H1 (cell line): Measurements from ENCODE around the gene CYREN. TPM values are rescaled to one million over a fixed set of nuclear protein-coding genes. Genes with fewer than 3 reads are reported as not detected.

Source experiments
- CTCF ChIA-PET: fragments of 300-600 bp; sonication (Branson Sonifier 250); formaldehyde crosslinking; loops from one replicate; lab custom pipeline; 2021; ENCODE audit not compliant: partially characterized antibody; lab: Charles Lee
- POLR2A ChIA-PET: fragments of 300-600 bp; sonication (Branson Sonifier 250); formaldehyde crosslinking; loops from one replicate; lab custom pipeline; 2021; ENCODE audit warnings: inconsistent platforms; ENCODE audit not compliant: partially characterized antibody; lab: Charles Lee
- DNase-seq, 2 experiments: peaks; one replicate each; pipeline versions ENCODE4 v3.0.0 to v3.0.0-alpha.2; 2010 to 2022; ENCODE audit warnings: low spot score in 2 of 2, low read depth in 1 of 2, mixed read lengths in 1 of 2
- FAIRE-seq: peaks from 2 replicates; lab custom pipeline; 2011; peaks lifted over from hg19 to GRCh38; lab: Jason Lieb, UNC
- H2AFZ ChIP-seq: 2 replicates; pipeline ENCODE4 v1.8.1; 2012; ENCODE audit warnings: low read length, inconsistent platforms
- H2AK5ac ChIP-seq: 2 replicates; pipeline ENCODE4 v1.6.1; 2013; ENCODE audit warnings: low read depth, low read length
- H2BK120ac ChIP-seq: replicated peaks from 2 replicates; pipeline ENCODE3; 2013; ENCODE audit warnings: low read depth, low read length, inconsistent platforms
- H2BK12ac ChIP-seq: 2 replicates; pipeline ENCODE4 v1.6.1; 2013; ENCODE audit warnings: low read depth, low read length
- H2BK15ac ChIP-seq: 2 replicates; pipeline ENCODE4 v1.6.1; 2013; ENCODE audit warnings: low read length
- H2BK20ac ChIP-seq: 2 replicates; pipeline ENCODE4 v1.6.1; 2013; ENCODE audit warnings: low read length
- H2BK5ac ChIP-seq: 2 replicates; pipeline ENCODE4 v1.6.1; 2013; ENCODE audit warnings: low read depth, low read length
- H3K14ac ChIP-seq: 2 replicates; pipeline ENCODE4 v1.6.1; 2013; ENCODE audit warnings: inconsistent platforms; ENCODE audit not compliant: insufficient read length
- H3K18ac ChIP-seq: 2 replicates; pipeline ENCODE4 v1.6.1; 2013; ENCODE audit warnings: low read length; ENCODE audit errors: extremely low read depth
- H3K23ac ChIP-seq: 2 replicates; pipeline ENCODE4 v1.6.1; 2013; ENCODE audit warnings: inconsistent platforms; ENCODE audit not compliant: insufficient read length
- H3K23me2 ChIP-seq: 2 replicates; pipeline ENCODE4 v1.6.1; 2013; ENCODE audit warnings: low read depth, low read length
- H3K27ac ChIP-seq: 2 replicates; pipeline ENCODE4 v1.6.1; 2011; ENCODE audit warnings: low read depth, low read length, inconsistent platforms
- H3K27me3 ChIP-seq, 4 experiments: replicated peaks in 1 of 4; 1 replicate in 1 of 4; 2 replicates in 3 of 4; pipeline versions ENCODE4 v1.6.1 to v1.8.1; 2011 to 2013; ENCODE audit warnings: low read length in 3 of 4, mild to moderate bottlenecking in 3 of 4, inconsistent platforms in 2 of 4, mixed read lengths in 2 of 4, moderate library complexity in 1 of 4; ENCODE audit not compliant: control insufficient read depth in 3 of 4, insufficient read depth in 3 of 4; ENCODE audit errors: extremely low read depth in 1 of 4
- H3K36me3 ChIP-seq, 4 experiments: 2 replicates each; pipeline versions ENCODE4 v1.6.1 to v1.8.1; 2011 to 2013; ENCODE audit warnings: mild to moderate bottlenecking in 4 of 4, low read length in 3 of 4, moderate library complexity in 2 of 4, control low read depth in 1 of 4, inconsistent platforms in 1 of 4; ENCODE audit not compliant: insufficient read depth in 4 of 4, control insufficient read depth in 2 of 4
- H3K4ac ChIP-seq: replicated peaks from 2 replicates; pipeline ENCODE3; 2013; ENCODE audit warnings: low read length, low read depth, mixed read lengths, inconsistent platforms; ENCODE audit not compliant: insufficient read length
- H3K4me1 ChIP-seq, 4 experiments: replicated peaks in 1 of 4; 1 replicate in 1 of 4; 2 replicates in 3 of 4; pipeline versions ENCODE4 v1.6.1 to v1.8.1; 2011 to 2013; ENCODE audit warnings: low read length in 3 of 4, inconsistent platforms in 2 of 4, mixed read lengths in 1 of 4; ENCODE audit not compliant: insufficient read depth in 4 of 4, control insufficient read depth in 3 of 4
- H3K4me2 ChIP-seq, 2 experiments: 2 replicates each; pipeline versions ENCODE4 v1.6.1 to v1.8.1; 2011 to 2013; ENCODE audit warnings: low read depth in 2 of 2, low read length in 2 of 2, control low read depth in 1 of 2, inconsistent platforms in 1 of 2, mild to moderate bottlenecking in 1 of 2; ENCODE audit not compliant: insufficient read depth in 1 of 2
- H3K4me3 ChIP-seq, 4 experiments: fragments of 200-600, 300-600 bp in 1 of 4; sonication (generic), shearing (Covaris generic), sonication (Bioruptor Twin) in 1 of 4; 2 replicates each; pipeline versions ENCODE4 v1.5.1 to v1.8.1; 2011 to 2016; ENCODE audit warnings: low read length in 4 of 4, low read depth in 3 of 4, control low read depth in 2 of 4, inconsistent platforms in 2 of 4, mild to moderate bottlenecking in 2 of 4, mixed read lengths in 1 of 4, moderate library complexity in 1 of 4; ENCODE audit not compliant: insufficient read depth in 2 of 4; ENCODE audit errors: extremely low read depth in 1 of 4
- H3K56ac ChIP-seq: replicated peaks from 2 replicates; pipeline ENCODE3; 2013; ENCODE audit warnings: low read depth, mild to moderate bottlenecking, mixed read lengths, low read length, inconsistent platforms; ENCODE audit not compliant: insufficient read length
- H3K79me1 ChIP-seq: 2 replicates; pipeline ENCODE4 v1.6.1; 2013; ENCODE audit warnings: low read depth, low read length, control low read depth
- H3K79me2 ChIP-seq, 2 experiments: 2 replicates each; pipeline versions ENCODE4 v1.6.1 to v1.8.1; 2012 to 2013; ENCODE audit warnings: low read length in 2 of 2, mild to moderate bottlenecking in 2 of 2, inconsistent platforms in 1 of 2; ENCODE audit not compliant: insufficient read depth in 2 of 2, control insufficient read depth in 1 of 2
- H3K9ac ChIP-seq, 4 experiments: replicated peaks in 1 of 4; 1 replicate in 1 of 4; 2 replicates in 3 of 4; pipeline versions ENCODE4 v1.6.1 to v1.8.1; 2011 to 2013; ENCODE audit warnings: low read depth in 3 of 4, low read length in 3 of 4, control low read depth in 2 of 4, mild to moderate bottlenecking in 2 of 4, moderate library complexity in 2 of 4, inconsistent platforms in 1 of 4; ENCODE audit errors: extremely low read depth in 1 of 4
- H3K9me3 ChIP-seq, 2 experiments: 2 replicates each; pipeline versions ENCODE4 v1.6.1 to v1.8.1; 2012 to 2013; ENCODE audit warnings: mild to moderate bottlenecking in 2 of 2, moderate library complexity in 2 of 2, control low read depth in 1 of 2, inconsistent platforms in 1 of 2, low read depth in 1 of 2, low read length in 1 of 2, mixed read lengths in 1 of 2; ENCODE audit not compliant: insufficient read depth in 2 of 2
- H4K20me1 ChIP-seq, 2 experiments: replicated peaks in 1 of 2; 2 replicates each; pipeline versions ENCODE3 to v1.8.1; 2011 to 2013; ENCODE audit warnings: inconsistent platforms in 2 of 2, low read length in 2 of 2, mild to moderate bottlenecking in 1 of 2; ENCODE audit not compliant: insufficient read depth in 2 of 2, control insufficient read depth in 1 of 2
- H4K5ac ChIP-seq: 2 replicates; pipeline ENCODE4 v1.6.1; 2013; ENCODE audit warnings: low read length, low read depth, mixed read lengths, inconsistent platforms; ENCODE audit not compliant: insufficient read length
- H4K8ac ChIP-seq: 2 replicates; pipeline ENCODE4 v1.8.0; 2013; ENCODE audit warnings: mild to moderate bottlenecking, moderate library complexity, low read length, inconsistent platforms; ENCODE audit not compliant: insufficient read depth; ENCODE audit errors: extremely low read depth
- H4K91ac ChIP-seq: replicated peaks from 2 replicates; pipeline ENCODE3; 2013; ENCODE audit warnings: low read length, mixed read lengths, inconsistent platforms; ENCODE audit not compliant: insufficient read length
- ASH2L ChIP-seq: fragments of 200-600, 300-600 bp; sonication (generic); IDR thresholded peaks from one replicate; pipeline ENCODE4 v1.7.1; 2017; ENCODE audit warnings: low read length
- HDAC6 ChIP-seq: IDR thresholded peaks from one replicate; pipeline ENCODE4 v1.7.1; 2012; ENCODE audit warnings: low read depth, mild to moderate bottlenecking, inconsistent platforms, low read length, moderate library complexity
- JUN ChIP-seq: IDR thresholded peaks from 2 replicates; pipeline ENCODE4 v1.6.1; 2011; ENCODE audit warnings: low read depth, mild to moderate bottlenecking, improper control_type of control experiment, low read length
- MAFK ChIP-seq: IDR thresholded peaks from 2 replicates; pipeline ENCODE4 v1.6.1; 2012; ENCODE audit warnings: low read depth, mild to moderate bottlenecking, improper control_type of control experiment, low read length
- POU5F1 ChIP-seq: IDR thresholded peaks from 2 replicates; pipeline ENCODE4 v1.6.1; 2011; ENCODE audit warnings: low read depth, mild to moderate bottlenecking, low read length, moderate library complexity
- RAD21 ChIP-seq, 2 experiments: IDR thresholded peaks in 1 of 2; conservative IDR thresholded peaks in 1 of 2; 2 replicates each; pipeline ENCODE4 v1.6.1; 2011; ENCODE audit warnings: low read depth in 2 of 2, low read length in 2 of 2, improper control_type of control experiment in 1 of 2, inconsistent platforms in 1 of 2, mild to moderate bottlenecking in 1 of 2, moderate library complexity in 1 of 2
- RBBP5 ChIP-seq: IDR thresholded peaks from 2 replicates; pipeline ENCODE4 v1.7.1; 2012; ENCODE audit warnings: low read depth, mild to moderate bottlenecking, inconsistent platforms, low read length, moderate library complexity, borderline replicate concordance
- TEAD4 ChIP-seq: IDR thresholded peaks from 2 replicates; pipeline ENCODE4 v1.6.1; 2012; ENCODE audit warnings: low read depth, low read length, inconsistent platforms, mixed read lengths
- WGBS, 2 experiments: shearing (Covaris generic) in 1 of 2; methylation state at CpG; one replicate each; pipeline versions ENCODE4 v1.1.6 to v1.1.7; 2013 to 2015; ENCODE audit warnings: low lambda C conversion rate in 2 of 2, mixed read lengths in 2 of 2, inconsistent platforms in 1 of 2, low coverage in 1 of 2, missing lambda C conversion rate in 1 of 2; ENCODE audit not compliant: insufficient replicate concordance in 2 of 2, insufficient coverage in 1 of 2, insufficient read length in 1 of 2; ENCODE audit errors: extremely low coverage in 1 of 2, missing lambda C conversion rate in 1 of 2; 5-methylcytosine and 5-hydroxymethylcytosine counted together
- polyA plus RNA-seq, 7 experiments: library from polyadenylated mRNA; depleted of rRNA in 3 of 7; stranded (reverse) in 5 of 7; unstranded in 2 of 7; fragments of >200 nt in 5 of 7; fragments of 200-250 nt in 2 of 7; gene quantifications; 1 replicate in 5 of 7; 2 replicates in 1 of 7; 4 replicates in 1 of 7; pipeline versions ENCODE4 v1.2.1 to v1.2.3, GENCODE V29; 2011 to 2013; ENCODE audit warnings: missing spikeins in 2 of 7, mixed read lengths in 2 of 7
- total RNA-seq: library from RNA; stranded (reverse); fragmentation: NEBNext Ultra II Directional; extraction: Animal tissue kit (Norgen Biotek cat#: 25700); gene quantifications from 2 replicates; pipeline ENCODE4 v1.2.1, GENCODE V29; 2021

Gene CYREN
- total and polyA plus RNA-seq, 2 of the 8 experiments (the other 6 are each of a cell fraction or from before 2014, with no cell fraction given) = 25.1 to 46.2 TPM

DNA sequence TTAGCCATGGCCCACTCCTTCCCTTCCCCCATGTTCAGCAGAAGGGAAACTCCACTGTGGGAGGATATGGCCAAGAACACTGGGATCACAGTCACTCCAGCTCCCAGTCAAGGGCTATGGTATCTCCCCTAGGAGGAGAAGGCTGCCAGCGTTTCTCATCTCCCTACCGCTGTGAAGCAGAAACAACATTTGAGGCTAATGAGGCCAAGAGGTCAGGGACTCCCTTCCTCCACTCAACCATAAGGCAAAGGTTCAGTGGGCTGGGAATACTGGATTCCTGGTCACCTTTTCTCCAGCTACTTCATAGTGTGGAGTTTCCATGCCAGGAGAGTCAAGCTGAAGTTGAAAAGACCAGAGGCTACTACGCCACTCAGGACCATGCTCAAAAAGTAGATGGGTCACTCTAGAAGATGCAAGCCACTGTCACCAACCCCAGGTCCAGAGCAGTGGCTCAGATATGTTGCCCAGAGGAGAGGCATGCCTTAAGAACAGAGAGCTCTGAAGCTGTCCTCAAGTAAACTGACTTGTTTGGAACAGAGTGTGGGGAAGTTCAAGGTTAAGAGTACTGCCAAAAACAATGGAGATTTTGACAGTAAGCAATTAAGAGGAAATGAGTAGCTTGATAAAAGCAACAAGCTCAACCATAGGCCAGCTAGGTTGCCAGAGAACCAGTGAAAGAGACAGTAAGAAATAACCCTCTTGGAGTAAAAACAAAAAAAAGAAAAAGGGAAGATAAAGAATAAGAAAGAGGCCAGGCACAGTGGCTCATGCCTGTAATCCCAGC, 26.4 kb downstream of the CYREN start:
- Histone ChIP-seq H3K79me2 (no peaks in the 10 kb centered on the region), H3K4ac (no peak overlapping the region), H3K23ac (no peak overlapping the region), H4K20me1 (no peaks in the 10 kb centered on the region), H3K27ac (no peak overlapping the region), H3K36me3 (no peaks in the 10 kb centered on the region), H2BK12ac (no peak overlapping the region), H3K14ac (no peak overlapping the region), H3K4me1 (no peaks in the 10 kb centered on the region), H2BK15ac (no peak overlapping the region), H3K79me1 (no peaks in the 10 kb centered on the region), H2BK5ac (no peak overlapping the region), H3K56ac (no peak overlapping the region), H4K8ac (no peak overlapping the region), H3K9ac (no peak overlapping the region), H3K27me3 (no peaks in the 10 kb centered on the region), H4K5ac (no peak overlapping the region), H3K23me2 (no peaks in the 10 kb centered on the region), H4K91ac (no peak overlapping the region), H3K4me3 (no peak overlapping the region), H2BK20ac (no peak overlapping the region), H2AFZ (no peak overlapping the region), H3K18ac (no peak overlapping the region), H2BK120ac (no peak overlapping the region), H2AK5ac (no peak overlapping the region), H3K4me2 (no peak overlapping the region), H3K9me3 (no peaks in the 10 kb centered on the region)
- ChIA-PET POLR2A (interaction anchor here (1.0 kb wide), 1 partner anchor 10 kb away, joined by 3 read pairs; no protein-coding TSS in a partner anchor), CTCF (interaction anchor here (1.4 kb wide), 1 partner anchor 96 kb away, joined by 3 read pairs; no protein-coding TSS in a partner anchor)
- TF ChIP-seq RBBP5 (no peak), RAD21 (IDR thresholded peaks at IDR 0.05 in 1 of 2, conservative IDR thresholded peaks at IDR 0.05 in 1 of 2; ENCODE audit: low read depth in 2 of 2, low read length in 2 of 2) (no peak), HDAC6 (no peak), POU5F1 (no peak), TEAD4 (no peak), ASH2L (no peak), MAFK (no peak), JUN (no peak)
- DNase-seq (no peak), FAIRE-seq (no peak)
- WGBS, 2 experiments = 91% methylated on average over 3 of the region's 3 CpGs; no CpG with 5 or more reads in 1 of the 2 experiments
